IPS DF 4.7 (cell line): ENCODE measurements around the gene PRDM8.

Experiments used
- DNase-seq: peaks from one replicate; pipeline ENCODE4 v3.0.0-alpha.2; 2013; ENCODE audit warnings: low spot score; ENCODE audit errors: extremely low read depth

PRDM8 gene

GRCh38 chr4:80183250-80184052 is 13.9 kb upstream of the PRDM8 start:
- no peak for DNase-seq

- DNase-seq, result no peak
These were observed 13.1 kb upstream of the PRDM8 start for GRCh38 chr4:80184053-80184824.

- DNase-seq, result no peak
These were observed 12.2 kb upstream of the PRDM8 start for GRCh38 chr4:80184825-80185756.

GRCh38 chr4:80185787-80186548 is 11.3 kb upstream of the PRDM8 start:
- DNase-seq, result no peak

GRCh38 chr4:80186676-80187075 is 10.6 kb upstream of the PRDM8 start:
- DNase-seq, result no peak

GRCh38 chr4:80187677-80188076 is 9.6 kb upstream of the PRDM8 start:
- DNase-seq, result no peak

GRCh38 chr4:80188457-80188800 is 8.9 kb upstream of the PRDM8 start:
- no peak for DNase-seq

- no peak for DNase-seq
These were observed 8.4 kb upstream of the PRDM8 start for GRCh38 chr4:80188801-80189458.

- no peak for DNase-seq
These were observed 7.7 kb upstream of the PRDM8 start for GRCh38 chr4:80189581-80189955.

GRCh38 chr4:80189956-80190677 is 7.2 kb upstream of the PRDM8 start:
- no peak for DNase-seq

- no peak for DNase-seq
These were observed 4.9 kb upstream of the PRDM8 start for GRCh38 chr4:80192252-80192866.

- no peak for DNase-seq
These were observed 4.4 kb upstream of the PRDM8 start for GRCh38 chr4:80192937-80193336.

GRCh38 chr4:80195441-80196140 is 1.7 kb upstream of the PRDM8 start:
- no peak for DNase-seq

- DNase-seq, result no peak
These were observed 913 bp upstream of the PRDM8 start for GRCh38 chr4:80196259-80196921.

GRCh38 chr4:80197601-80198440 is 518 bp downstream of the PRDM8 start:
- no peak for DNase-seq

- DNase-seq, result no peak
These were observed 1.1 kb downstream of the PRDM8 start for GRCh38 chr4:80198441-80198837.

- DNase-seq, result no peak
These were observed 1.8 kb downstream of the PRDM8 start for GRCh38 chr4:80199004-80199560.
